ENCODE measurements around the gene RNF17. TPM values are rescaled to one million over a fixed set of nuclear protein-coding genes. Genes with fewer than 3 reads are reported as not detected.

Gene RNF17
- polyA plus RNA-seq, 1 experiment, result not detected

GRCh38 chr13:24877531-24877930, 113.6 kb downstream of the RNF17 start:
- ChIA-PET POLR2A (no interaction called here), CTCF (interaction anchor here (0.8 kb wide), 2 partner anchors 8 to 19 kb away, joined by 3 read pairs; no protein-coding TSS in a partner anchor)
- H3K36me3 ChIP-seq (ENCODE audit: control insufficient read depth, insufficient read depth, low read length), result no peaks in the 10 kb centered on the region
- no peak for TF ChIP-seq CTCF (IDR thresholded peaks at IDR 0.05; ENCODE audit: insufficient read depth, low read depth, low read length)
- H3K4me3 ChIP-seq (ENCODE audit: low read depth, low read length), result no peak overlapping the region
- H3K27me3 ChIP-seq (ENCODE audit: control insufficient read depth, insufficient read depth, low read length), result no peaks in the 10 kb centered on the region
- DNase-seq (ENCODE audit: low read depth), result no peak

- Histone ChIP-seq H3K36me3 (ENCODE audit: control insufficient read depth, insufficient read depth, low read length) (no peaks in the 10 kb centered on the region), H3K4me3 (ENCODE audit: low read depth, low read length) (no peak overlapping the region), H3K27me3 (ENCODE audit: control insufficient read depth, insufficient read depth, low read length) (no peaks in the 10 kb centered on the region)
- ChIA-PET CTCF (interaction anchor here (0.8 kb wide), 3 partner anchors 9 to 18 kb away, joined by 3 read pairs; no protein-coding TSS in a partner anchor), POLR2A (no interaction called here)
- DNase-seq (ENCODE audit: low read depth), result no peak
- no peak for TF ChIP-seq CTCF (IDR thresholded peaks at IDR 0.05; ENCODE audit: insufficient read depth, low read depth, low read length)
Measured at GRCh38 chr13:24878340-24878739, 114.4 kb downstream of the RNF17 start.

GRCh38 chr13:24882665-24883064, 118.7 kb downstream of the RNF17 start:
- DNase-seq (ENCODE audit: low read depth), result no peak
- no peaks in the 10 kb centered on the region for H3K27me3 ChIP-seq (ENCODE audit: control insufficient read depth, insufficient read depth, low read length)
- H3K4me3 ChIP-seq (ENCODE audit: low read depth, low read length), result no peak overlapping the region
- H3K36me3 ChIP-seq (ENCODE audit: control insufficient read depth, insufficient read depth, low read length), result no peaks in the 10 kb centered on the region
- POLR2A ChIA-PET, result no interaction called here
- CTCF ChIA-PET, result interaction anchor here (0.6 kb wide), 1 partner anchor 44 kb away, joined by 3 read pairs; no protein-coding TSS in a partner anchor
- TF ChIP-seq CTCF (IDR thresholded peaks at IDR 0.05; ENCODE audit: insufficient read depth, low read depth, low read length), result no peak

- Histone ChIP-seq H3K4me3 (ENCODE audit: low read depth, low read length) (no peak overlapping the region), H3K27me3 (ENCODE audit: control insufficient read depth, insufficient read depth, low read length) (no peaks in the 10 kb centered on the region), H3K36me3 (ENCODE audit: control insufficient read depth, insufficient read depth, low read length) (peaks cover 6% of the 10 kb centered on the region)
- no peak for TF ChIP-seq CTCF (IDR thresholded peaks at IDR 0.05; ENCODE audit: insufficient read depth, low read depth, low read length)
- CTCF ChIA-PET, result no interaction called here
- DNase-seq (ENCODE audit: low read depth), result no peak
- POLR2A ChIA-PET, result no interaction called here
Measured at GRCh38 chr13:24887759-24888158, 123.8 kb downstream of the RNF17 start.

GRCh38 chr13:24888291-24888931, 124.4 kb downstream of the RNF17 start:
- ChIA-PET POLR2A (no interaction called here), CTCF (no interaction called here)
- H3K4me3 ChIP-seq (ENCODE audit: low read depth, low read length), result no peak overlapping the region
- no peaks in the 10 kb centered on the region for H3K27me3 ChIP-seq (ENCODE audit: control insufficient read depth, insufficient read depth, low read length)
- no peak for TF ChIP-seq CTCF (IDR thresholded peaks at IDR 0.05; ENCODE audit: insufficient read depth, low read depth, low read length)
- DNase-seq (ENCODE audit: low read depth), result no peak
- H3K36me3 ChIP-seq (ENCODE audit: control insufficient read depth, insufficient read depth, low read length), result peaks cover 6% of the 10 kb centered on the region
